PC-3 (cell line): Measurements from ENCODE around the gene FAM98C. TPM values are rescaled to one million over a fixed set of nuclear protein-coding genes. Genes with fewer than 3 reads are reported as not detected.

Experiments used
- ATAC-seq: fragments of 200-7000 bp; cut with Tn5 transposase; 2 replicates; pipeline ENCODE4 v1.9.1; 2020; ENCODE audit warnings: mild to moderate bottlenecking, moderate library complexity
- BruUV-seq: library from RNA; stranded (reverse); fragments of 400-500 nt; replicated peaks from 2 replicates; lab custom pipeline; 2021; lab: Mats Ljungman, UMichigan
- CTCF ChIA-PET: fragments of 300-600 bp; sonication (Branson Sonifier 250); formaldehyde crosslinking; loops from one replicate; lab custom pipeline; 2022; ENCODE audit warnings: antibody characterized with exemption; lab: Charles Lee
- POLR2A ChIA-PET: fragments of 300-600 bp; sonication (Branson Sonifier 250); formaldehyde crosslinking; loops from one replicate; lab custom pipeline; 2022; ENCODE audit warnings: antibody characterized with exemption; ENCODE audit not compliant: unreplicated experiment; lab: Charles Lee
- DNase-seq: peaks from one replicate; pipeline ENCODE4 v3.0.0-alpha.2; 2015
- H2AFZ ChIP-seq: fragments of 300-600 bp; sonication (generic); 2 replicates; pipeline ENCODE4 v1.6.0; 2016; ENCODE audit warnings: antibody characterized with exemption, low read length
- H3F3A ChIP-seq: fragments of 300-600 bp; sonication (generic); one replicate; pipeline ENCODE4 v1.6.0; 2017; ENCODE audit warnings: antibody characterized with exemption, low read length, control low read depth, mild to moderate bottlenecking; ENCODE audit not compliant: unreplicated experiment
- H3K27ac ChIP-seq: fragments of 300-600 bp; sonication (generic); 2 replicates; pipeline ENCODE4 v1.5.1; 2016; ENCODE audit warnings: mild to moderate bottlenecking, low read length
- H3K27me3 ChIP-seq: fragments of 300-600 bp; sonication (generic); 2 replicates; pipeline ENCODE4 v1.6.1; 2016; ENCODE audit warnings: low read length, mixed read lengths
- H3K36me3 ChIP-seq: fragments of 300-600 bp; sonication (generic); 2 replicates; pipeline ENCODE4 v1.6.1; 2016; ENCODE audit warnings: low read depth, mixed run types, low read length, mixed read lengths
- H3K4me1 ChIP-seq: fragments of 300-600 bp; sonication (generic); 2 replicates; pipeline ENCODE4 v1.5.1; 2016; ENCODE audit warnings: low read length; ENCODE audit not compliant: insufficient read depth
- H3K4me2 ChIP-seq: fragments of 300-600 bp; sonication (generic); 2 replicates; pipeline ENCODE4 v1.6.0; 2016; ENCODE audit warnings: low read length
- H3K4me3 ChIP-seq: fragments of 300-600 bp; sonication (generic); 2 replicates; pipeline ENCODE4 v1.5.1; 2016; ENCODE audit warnings: mild to moderate bottlenecking, low read length, mixed read lengths
- H3K79me2 ChIP-seq: fragments of 300-600 bp; sonication (generic); 2 replicates; pipeline ENCODE4 v1.6.1; 2017; ENCODE audit warnings: low read length, mixed read lengths
- H3K9ac ChIP-seq: fragments of 300-600 bp; sonication (generic); 2 replicates; pipeline ENCODE4 v1.6.0; 2016; ENCODE audit warnings: mild to moderate bottlenecking, low read length
- H3K9me2 ChIP-seq: fragments of 300-600 bp; sonication (generic); replicated peaks from 2 replicates; pipeline ENCODE4 v1.6.1; 2016; ENCODE audit warnings: mixed run types, low read length, mixed read lengths
- H3K9me3 ChIP-seq: fragments of 300-600 bp; sonication (generic); 2 replicates; pipeline ENCODE4 v1.6.1; 2016; ENCODE audit warnings: low read length, mixed read lengths
- H4K20me1 ChIP-seq: fragments of 300-600 bp; sonication (generic); 2 replicates; pipeline ENCODE4 v1.6.1; 2016; ENCODE audit warnings: low read length, mixed read lengths
- CTCF ChIP-seq: fragments of 300-600 bp; sonication (generic); conservative IDR thresholded peaks from 2 replicates; pipeline ENCODE4 v1.5.1; 2017; ENCODE audit warnings: antibody characterized with exemption, low read depth, mild to moderate bottlenecking, low read length
- EZH2 ChIP-seq: fragments of 300-600 bp; sonication (generic); IDR thresholded peaks from one replicate; pipeline ENCODE4 v1.6.1; 2017; ENCODE audit warnings: antibody characterized with exemption, mild to moderate bottlenecking, low read length; ENCODE audit not compliant: unreplicated experiment
- EZH2phosphoT487 ChIP-seq: fragments of 300-600 bp; sonication (generic); IDR thresholded peaks from 2 replicates; pipeline ENCODE4 v1.6.1; 2018; ENCODE audit warnings: mild to moderate bottlenecking, antibody characterized with exemption, low read length, borderline replicate concordance
- intact Hi-C: fragments of 100-400 bp; cut with micrococcal nuclease; formaldehyde crosslinking; loops from 2 replicates; pipeline ENCODE4 v1.9.0; 2023
- total RNA-seq: library from RNA; depleted of rRNA; stranded (reverse); fragments of >200 nt; gene quantifications from 2 replicates; pipeline ENCODE4 v1.2.3, GENCODE V29; 2014

FAM98C gene
- total RNA-seq, 1 experiment from 2014 or later, result 23.5 TPM

GRCh38 chr19:38373907-38374331 is 29.0 kb upstream of the FAM98C start:
- H2AFZ ChIP-seq, result peak overlapping the region; percentile 93
- H3K4me1 ChIP-seq, result peaks cover 15% of the 10 kb centered on the region
- peaks cover 2% of the 10 kb centered on the region; the same call in 1 of the 2 replicates for H3K36me3 ChIP-seq
- H3K9ac ChIP-seq, result peak overlapping the region; percentile 56
- no peaks in the 10 kb centered on the region for H3F3A ChIP-seq
- peak overlapping the region; percentile 84 for H3K4me3 ChIP-seq
- peaks cover 33% of the 10 kb centered on the region for H3K79me2 ChIP-seq
- peaks cover 14% of the 10 kb centered on the region; the same call in 1 of the 2 replicates for H4K20me1 ChIP-seq
- peak overlapping the region; percentile 90 for H3K4me2 ChIP-seq
- intact Hi-C loops, result loop anchor here (1.0 kb wide), 1 partner anchor 39 kb away; the partner anchor contains the start of gene CATSPERG
- ATAC-seq, result no peak
- TF ChIP-seq EZH2phosphoT487, result no peak
- no peak for TF ChIP-seq EZH2
- TF ChIP-seq CTCF, result no peak
- H3K9me3 ChIP-seq, result no peaks in the 10 kb centered on the region
- ChIA-PET POLR2A (interaction anchor here (0.6 to 1.7 kb wide), 8 partner anchors 13 to 254 kb away, joined by 3 to 17 read pairs (median 4); partner anchors contain the start of genes FAM98C and GGN), CTCF (interaction anchor here (0.6 to 1.0 kb wide), 4 partner anchors 9 to 137 kb away, joined by 3 to 9 read pairs (median 5); partner anchors contain the start of genes GGN and SPRED3)
- H3K27ac ChIP-seq, result 0 out of 2 replicates have a peak overlapping the region, but pooled peaks have one; percentile 21
- no peak for DNase-seq
- H3K27me3 ChIP-seq, result no peaks in the 10 kb centered on the region
- H3K9me2 ChIP-seq, result no peaks in the 10 kb centered on the region
- BruUV-seq, result TSS peak; percentile 86

- peaks cover 16% of the 10 kb centered on the region; the same call in 1 of the 2 replicates for H4K20me1 ChIP-seq
- intact Hi-C loops, result loop anchor here (1.0 kb wide), 2 partner anchors 14 to 39 kb away; partner anchors contain the start of genes CATSPERG, GGN and SPRED3
- BruUV-seq, result no TSS peak
- POLR2A ChIA-PET, result interaction anchor here (0.6 to 1.7 kb wide), 9 partner anchors 13 to 253 kb away, joined by 3 to 17 read pairs (median 4); partner anchors contain the start of genes FAM98C and GGN
- ATAC-seq, result peak; percentile 97
- peak within 1 kb of the TSS; percentile 98 for H3K4me2 ChIP-seq
- peak within 1 kb of the TSS; percentile 93 for H2AFZ ChIP-seq
- H3F3A ChIP-seq, result no peaks in the 10 kb centered on the region
- TF ChIP-seq CTCF, result peak; percentile 27; the same call in 1 of the 2 replicates
- no peak for TF ChIP-seq EZH2
- no peak for TF ChIP-seq EZH2phosphoT487
- H3K4me3 ChIP-seq, result peak within 1 kb of the TSS; percentile 84
- peaks cover 36% of the 10 kb centered on the region for H3K79me2 ChIP-seq
- CTCF ChIA-PET, result interaction anchor here (0.6 to 1.0 kb wide), 4 partner anchors 9 to 138 kb away, joined by 3 to 9 read pairs (median 5); partner anchors contain the start of genes GGN and SPRED3
- peak; percentile 96 for DNase-seq
- peak within 1 kb of the TSS; percentile 64 for H3K27ac ChIP-seq
- no peaks in the 10 kb centered on the region for H3K9me3 ChIP-seq
- H3K4me1 ChIP-seq, result peaks cover 15% of the 10 kb centered on the region
- peaks cover 8% of the 10 kb centered on the region; the same call in 1 of the 2 replicates for H3K36me3 ChIP-seq
- no peaks in the 10 kb centered on the region for H3K9me2 ChIP-seq
- no peaks in the 10 kb centered on the region for H3K27me3 ChIP-seq
- peak within 1 kb of the TSS; percentile 97 for H3K9ac ChIP-seq
These were observed 28.4 kb upstream of the FAM98C start, which contains the start of gene PSMD8 for GRCh38 chr19:38374332-38375097. Gene PSMD8, plus strand, starts transcription at chr19:38374571. Its CDS starts 31 bp downstream, at chr19:38374602.
